GM21717 (cell line): Measurements from ENCODE around the gene KRTAP2-4.
"Not testable (repeated sequence)": the region's sequence is repeated elsewhere in the genome, so short reads cannot be mapped to it uniquely, and the experiment has no call there.

Experiments
- ATAC-seq: cut with Tn5 transposase; IDR thresholded peaks from one replicate; pipeline ENCODE4 v1.9.1; 2021; ENCODE audit warnings: mild to moderate bottlenecking, moderate library complexity; ENCODE audit not compliant: unreplicated experiment

KRTAP2-4 gene

GRCh38 chr17:41065829-41066624, at the start of gene KRTAP2-4:
Gene KRTAP2-4, minus strand, starts transcription at chr17:41065879. Its CDS starts 34 bp downstream, at chr17:41065845.
- ATAC-seq: no peak

GRCh38 chr17:41111151-41111885, 45.6 kb upstream of the KRTAP2-4 start:
- ATAC-seq: no peak

GRCh38 chr17:41108728-41109386, 43.2 kb upstream of the KRTAP2-4 start:
- not testable (repeated sequence) for ATAC-seq

GRCh38 chr17:41107941-41108450, 42.3 kb upstream of the KRTAP2-4 start:
- ATAC-seq: no peak

- ATAC-seq: not testable (repeated sequence)
These were observed 39.7 kb upstream of the KRTAP2-4 start, which contains the start of gene KRTAP4-9 for GRCh38 chr17:41105347-41105746. Gene KRTAP4-9, plus strand, starts transcription at chr17:41105389. Its CDS starts 0 bp downstream, at chr17:41105389.

- not testable (repeated sequence) for ATAC-seq
These were observed 38.8 kb upstream of the KRTAP2-4 start for GRCh38 chr17:41104386-41105038.

GRCh38 chr17:41103896-41104295, 38.2 kb upstream of the KRTAP2-4 start:
- ATAC-seq: no peak

GRCh38 chr17:41101586-41102259, 36.0 kb upstream of the KRTAP2-4 start, which contains the start of gene KRTAP4-16:
Gene KRTAP4-16, minus strand, starts transcription at chr17:41102209. Its CDS starts 0 bp downstream, at chr17:41102209.
- no peak for ATAC-seq

GRCh38 chr17:41099682-41100480, 34.2 kb upstream of the KRTAP2-4 start:
- ATAC-seq: not testable (repeated sequence)

- no peak for ATAC-seq
These were observed 32.8 kb upstream of the KRTAP2-4 start for GRCh38 chr17:41098481-41098880.

GRCh38 chr17:41098042-41098441, 32.4 kb upstream of the KRTAP2-4 start, which contains the start of gene KRTAP4-8:
Gene KRTAP4-8, minus strand, starts transcription at chr17:41098142. Its CDS starts 58 bp downstream, at chr17:41098084.
- no peak for ATAC-seq

GRCh38 chr17:41096055-41096454, 30.4 kb upstream of the KRTAP2-4 start:
- ATAC-seq: no peak

- ATAC-seq: not testable (repeated sequence)
These were observed 23.2 kb upstream of the KRTAP2-4 start for GRCh38 chr17:41088760-41089352.

- ATAC-seq: not testable (repeated sequence)
These were observed 18.6 kb upstream of the KRTAP2-4 start, which contains the start of gene KRTAP4-7 for GRCh38 chr17:41084100-41084856. Gene KRTAP4-7, plus strand, starts transcription at chr17:41084150. Its CDS starts 57 bp downstream, at chr17:41084207.

GRCh38 chr17:41083427-41083826, 17.7 kb upstream of the KRTAP2-4 start:
- ATAC-seq: not testable (repeated sequence)

- ATAC-seq: no peak
These were observed 16.9 kb upstream of the KRTAP2-4 start for GRCh38 chr17:41082626-41083025.

- ATAC-seq: no peak
These were observed 11.1 kb upstream of the KRTAP2-4 start for GRCh38 chr17:41076788-41077187.

- ATAC-seq: no peak
These were observed 8.0 kb upstream of the KRTAP2-4 start for GRCh38 chr17:41073676-41074075.
